GM18517 (cell line): ENCODE measurements around the gene RASSF4.

Experiments used
- ATAC-seq: cut with Tn5 transposase; IDR thresholded peaks from one replicate; pipeline ENCODE4 v1.9.1; 2021; ENCODE audit warnings: mild to moderate bottlenecking, moderate library complexity; ENCODE audit not compliant: unreplicated experiment

Gene RASSF4

GRCh38 chr10:44959247-44960087 is at the start of gene RASSF4:
TSS of gene RASSF4 (plus strand) at chr10:44959802. CDS start at chr10:44970203, 10,401 bp downstream.
- peak; percentile 85 for ATAC-seq

GRCh38 chr10:44909910-44910309 is 49.7 kb upstream of the RASSF4 start:
- no peak for ATAC-seq

- no peak for ATAC-seq
Observed at GRCh38 chr10:44910602-44911001, 49.0 kb upstream of the RASSF4 start.

- ATAC-seq: no peak
Observed at GRCh38 chr10:44911081-44911540, 48.5 kb upstream of the RASSF4 start, which contains the start of gene TMEM72. TSS of gene TMEM72 (plus strand) at chr10:44911337. CDS start at chr10:44911513, 176 bp downstream.

- ATAC-seq: no peak
Observed at GRCh38 chr10:44911951-44912350, 47.7 kb upstream of the RASSF4 start.

- no peak for ATAC-seq
Observed at GRCh38 chr10:44913350-44914081, 46.1 kb upstream of the RASSF4 start.

- no peak for ATAC-seq
Observed at GRCh38 chr10:44914891-44915290, 44.7 kb upstream of the RASSF4 start.

GRCh38 chr10:44916429-44916828 is 43.2 kb upstream of the RASSF4 start:
- ATAC-seq: no peak

GRCh38 chr10:44917848-44918247 is 41.8 kb upstream of the RASSF4 start:
- ATAC-seq: no peak

- ATAC-seq: no peak
Observed at GRCh38 chr10:44920252-44920651, 39.4 kb upstream of the RASSF4 start.

GRCh38 chr10:44921061-44921460 is 38.5 kb upstream of the RASSF4 start:
- ATAC-seq: no peak

- no peak for ATAC-seq
Observed at GRCh38 chr10:44921506-44921905, 38.1 kb upstream of the RASSF4 start.

- ATAC-seq: no peak
Observed at GRCh38 chr10:44922021-44922420, 37.6 kb upstream of the RASSF4 start.

- no peak for ATAC-seq
Observed at GRCh38 chr10:44922796-44923545, 36.6 kb upstream of the RASSF4 start.

GRCh38 chr10:44923611-44924010 is 36.0 kb upstream of the RASSF4 start:
- ATAC-seq: no peak

- no peak for ATAC-seq
Observed at GRCh38 chr10:44924261-44925040, 35.2 kb upstream of the RASSF4 start.

GRCh38 chr10:44925224-44925623 is 34.4 kb upstream of the RASSF4 start:
- ATAC-seq: no peak

- ATAC-seq: no peak
Observed at GRCh38 chr10:44925811-44926750, 33.5 kb upstream of the RASSF4 start.

GRCh38 chr10:44926751-44927351 is 32.8 kb upstream of the RASSF4 start:
- ATAC-seq: no peak
